HepG2 (cell line): ENCODE measurements around the gene SLC25A44. TPM values are rescaled to one million over a fixed set of nuclear protein-coding genes. Genes with fewer than 3 reads are reported as not detected.
A peak's percentile ranks its signal among the peaks of the same experiment; 100 is the strongest.

Source experiments
- AHDC1 ChIP-seq: sonication (generic); formaldehyde crosslinking; IDR thresholded peaks from 2 replicates; pipeline ENCODE4 v1.5.1; 2020; ENCODE audit warnings: mild to moderate bottlenecking, missing genetic modification reagents, borderline replicate concordance
- BCL6 ChIP-seq: IDR thresholded peaks from 2 replicates; pipeline ENCODE4 v1.6.1; 2016; ENCODE audit warnings: missing genetic modification reagents, missing compliant biosample characterization
- HIVEP1 ChIP-seq: sonication (generic); formaldehyde crosslinking; IDR thresholded peaks from 2 replicates; pipeline ENCODE4 v1.4.0; 2020; ENCODE audit warnings: mild to moderate bottlenecking, missing genetic modification reagents
- IRF2 ChIP-seq: IDR thresholded peaks from 2 replicates; pipeline ENCODE4 v1.6.1; 2018; ENCODE audit warnings: missing genetic modification reagents, missing compliant biosample characterization
- KDM2A ChIP-seq: sonication (generic); formaldehyde crosslinking; IDR thresholded peaks from 2 replicates; pipeline ENCODE4 v1.4.0; 2020; ENCODE audit warnings: low read depth, missing genetic modification reagents, borderline replicate concordance
- KDM5A ChIP-seq: fragments of 200-600 bp; sonication (generic); IDR thresholded peaks from 2 replicates; pipeline ENCODE4 v1.7.0; 2018; ENCODE audit warnings: antibody characterized with exemption, mild to moderate bottlenecking, low read length, borderline replicate concordance
- KDM5B ChIP-seq: sonication (generic); formaldehyde crosslinking; IDR thresholded peaks from 2 replicates; pipeline ENCODE4 v1.4.0; 2020; ENCODE audit warnings: missing genetic modification reagents, mild to moderate bottlenecking, borderline replicate concordance
- NFYC ChIP-seq: IDR thresholded peaks from 2 replicates; pipeline ENCODE4 v1.6.1; 2016; ENCODE audit warnings: missing genetic modification reagents, missing compliant biosample characterization
- PRPF4 ChIP-seq: fragments of 200-400 bp; formaldehyde crosslinking; IDR thresholded peaks from 2 replicates; pipeline ENCODE4 v1.6.1; 2016; ENCODE audit warnings: low read length, low read depth; ENCODE audit not compliant: poor library complexity, severe bottlenecking
- SIN3A ChIP-seq: IDR thresholded peaks from 2 replicates; pipeline ENCODE4 v1.6.1; 2011; ENCODE audit warnings: low read depth, mild to moderate bottlenecking, control low read depth, low read length, borderline replicate concordance
- SMAD3 ChIP-seq: sonication (generic); formaldehyde crosslinking; IDR thresholded peaks from 2 replicates; pipeline ENCODE4 v1.4.0; 2020; ENCODE audit warnings: missing genetic modification reagents
- SMYD3 ChIP-seq: sonication (generic); formaldehyde crosslinking; IDR thresholded peaks from 2 replicates; pipeline ENCODE4 v1.8.1; 2023; ENCODE audit warnings: mild to moderate bottlenecking, missing genetic modification reagents
- STAG1 ChIP-seq: sonication (generic); formaldehyde crosslinking; IDR thresholded peaks from 2 replicates; pipeline ENCODE4 v1.4.0; 2020; ENCODE audit warnings: missing genetic modification reagents
- STAT5B ChIP-seq: sonication (generic); formaldehyde crosslinking; IDR thresholded peaks from 2 replicates; pipeline ENCODE4 v1.4.0; 2020; ENCODE audit warnings: missing genetic modification reagents
- XRCC5 ChIP-seq: fragments of 200-400 bp; formaldehyde crosslinking; optimal IDR thresholded peaks from 2 replicates; pipeline ENCODE3; 2017; ENCODE audit warnings: mild to moderate bottlenecking, low read length
- ZBTB21 ChIP-seq: sonication (generic); formaldehyde crosslinking; IDR thresholded peaks from 2 replicates; pipeline ENCODE4 v1.4.0; 2020; ENCODE audit warnings: missing genetic modification reagents
- ZFAT ChIP-seq: sonication (generic); formaldehyde crosslinking; conservative IDR thresholded peaks from 2 replicates; pipeline ENCODE4 v1.8.1; 2023; ENCODE audit warnings: missing genetic modification reagents, inconsistent platforms
- ZNF296 ChIP-seq: sonication (generic); formaldehyde crosslinking; conservative IDR thresholded peaks from 2 replicates; pipeline ENCODE4 v1.5.0; 2020; ENCODE audit warnings: mild to moderate bottlenecking, missing genetic modification reagents
- ZNF691 ChIP-seq: sonication (generic); formaldehyde crosslinking; IDR thresholded peaks from 2 replicates; pipeline ENCODE4 v1.4.0; 2020; ENCODE audit warnings: missing genetic modification reagents, low read depth, mild to moderate bottlenecking, borderline replicate concordance
- ZNF770 ChIP-seq: sonication (generic); formaldehyde crosslinking; IDR thresholded peaks from 2 replicates; pipeline ENCODE4 v1.5.0; 2020; ENCODE audit warnings: mild to moderate bottlenecking, missing genetic modification reagents
- ZNF839 ChIP-seq: sonication (generic); formaldehyde crosslinking; IDR thresholded peaks from 2 replicates; pipeline ENCODE4 v1.4.0; 2020; ENCODE audit warnings: missing genetic modification reagents, mild to moderate bottlenecking, borderline replicate concordance
- polyA plus RNA-seq, 8 experiments: library from polyadenylated mRNA; depleted of rRNA in 3 of 8; stranded (reverse) in 7 of 8; unstranded in 1 of 8; fragments of >200 nt; fragmentation: Illumina TruSeq in 4 of 8; extraction: Trizol in 4 of 8; gene quantifications; 2 replicates each; pipeline versions ENCODE4 v1.2.1 to v1.2.3, GENCODE V29; 2011 to 2016; ENCODE audit warnings: low read depth in 4 of 8, missing spikeins in 1 of 8, mixed read lengths in 1 of 8; ENCODE audit not compliant: insufficient read depth in 1 of 8
- total RNA-seq, 5 experiments: library from RNA; depleted of rRNA; stranded (reverse); fragments of >200 nt; fragmentation: Illumina TruSeq; extraction: Trizol; gene quantifications; 2 replicates each; pipeline ENCODE4 v1.2.3, GENCODE V29; 2016; ENCODE audit warnings: low read depth in 1 of 5

The SLC25A44 gene
- total and polyA plus RNA-seq, 2 of the 13 experiments (the other 11 are each of a cell fraction or from before 2014, with no cell fraction given): 10.7 to 13.4 TPM

- TF ChIP-seq AHDC1 (CRISPR knock-in tag) (0 out of 2 replicates have a peak, but pooled peaks have one; percentile 5), SMYD3 (no peak), KDM5B (CRISPR knock-in tag) (peak; percentile 50; the same call in 1 of the 2 replicates), BCL6 (CRISPR knock-in tag) (0 out of 2 replicates have a peak, but pooled peaks have one; percentile 9), KDM5A (peak; percentile 89), XRCC5 (peak; percentile 83), STAT5B (no peak), ZNF839 (CRISPR knock-in tag) (0 out of 2 replicates have a peak, but pooled peaks have one; percentile 5), IRF2 (CRISPR knock-in tag) (0 out of 2 replicates have a peak, but pooled peaks have one; percentile 40), ZNF770 (CRISPR knock-in tag) (peak; percentile 89), ZNF691 (CRISPR knock-in tag) (0 out of 2 replicates have a peak, but pooled peaks have one; percentile 40), PRPF4 (peak; percentile 90), ZBTB21 (CRISPR knock-in tag) (peak; percentile 78; the same call in 1 of the 2 replicates), ZNF296 (CRISPR knock-in tag) (no peak), SIN3A (peak; percentile 77; the same call in 1 of the 2 replicates), NFYC (CRISPR knock-in tag) (peak; percentile 82), HIVEP1 (CRISPR knock-in tag) (no peak), SMAD3 (CRISPR knock-in tag) (0 out of 2 replicates have a peak, but pooled peaks have one; percentile 30), STAG1 (CRISPR knock-in tag) (peak; percentile 16; the same call in 1 of the 2 replicates), ZFAT (CRISPR knock-in tag) (no peak), KDM2A (peak; percentile 78; the same call in 1 of the 2 replicates)
Measured at GRCh38 chr1:156193488-156194299, at the start of gene SLC25A44 (continued).
